Measurements from ENCODE around the gene PLIN5.

DNA sequence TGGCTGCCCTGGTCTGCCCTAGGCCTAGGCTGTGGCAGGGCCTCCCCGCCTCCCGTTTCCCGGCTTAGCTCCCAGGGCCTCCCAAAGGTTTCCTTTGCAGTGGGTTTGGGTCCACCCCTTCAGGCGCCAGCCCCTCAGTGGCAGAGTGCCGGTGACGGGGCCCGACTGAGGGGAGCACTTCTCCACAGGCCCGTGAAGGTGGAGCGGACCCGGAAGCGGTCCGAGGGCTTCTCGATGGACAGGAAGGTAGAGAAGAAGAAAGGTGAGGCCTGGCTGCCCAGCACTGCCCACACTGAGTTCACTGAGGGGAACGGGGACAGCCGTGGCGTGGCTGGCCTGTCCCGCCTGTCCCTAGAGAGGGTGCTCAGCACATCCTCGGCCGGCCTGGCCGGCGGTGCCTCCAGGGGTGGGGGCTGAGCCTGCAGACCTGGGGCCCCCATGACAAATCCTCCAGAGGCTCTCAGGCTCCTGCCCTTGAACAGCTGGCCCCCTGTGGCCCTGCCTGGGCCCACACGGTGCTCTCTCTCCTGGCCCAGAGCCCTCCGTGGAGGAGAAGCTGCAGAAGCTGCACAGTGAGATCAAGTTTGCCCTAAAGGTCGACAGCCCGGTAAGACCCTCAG, 37.1 kb downstream of the PLIN5 start:
- TF ChIP-seq CTCF (IDR thresholded peaks at IDR 0.05): no peak
- TF ChIP-seq EP300 (IDR thresholded peaks at IDR 0.05): no peak
